K562 (cell line): ENCODE results near the gene AP3S2. TPM values are rescaled to one million over a fixed set of nuclear protein-coding genes. Genes with fewer than 3 reads are reported as not detected.

ENCODE experiments used
- ATAC-seq: fragments of 200-7000 bp; cut with Tn5 transposase; 3 replicates; pipeline ENCODE4 v1.9.1; 2020; ENCODE audit warnings: moderate library complexity
- BruUV-seq: library from RNA; stranded (reverse); fragments of 400-500 nt; replicated peaks from 2 replicates; lab custom pipeline; 2021; lab: Mats Ljungman, UMichigan
- CTCF ChIA-PET: fragments of 300-600 bp; formaldehyde crosslinking; extraction: SDS; loops from one replicate; lab custom pipeline; 2021; ENCODE audit warnings: low intra/inter-chr PET ratio; lab: Yijun Ruan, JAX
- POLR2A ChIA-PET: fragments of 300-600, 350-650 bp; sonication (Branson Sonifier 250); formaldehyde crosslinking; extraction: SDS; loops from one replicate; lab custom pipeline; 2021; ENCODE audit warnings: antibody characterized with exemption, inconsistent platforms; lab: Yijun Ruan, JAX
- DNase-seq, 4 experiments: peaks; one replicate each; pipeline versions ENCODE4 v3.0.0 to v3.0.0-alpha.2; 2011 to 2018; ENCODE audit warnings: low spot score in 3 of 4, mixed read lengths in 3 of 4; ENCODE audit errors: extremely low read depth in 1 of 4
- FAIRE-seq: peaks from 2 replicates; lab custom pipeline; 2011; peaks lifted over from hg19 to GRCh38; lab: Jason Lieb, UNC
- H2AFZ ChIP-seq: 2 replicates; pipeline ENCODE4 v1.6.0; 2011; ENCODE audit warnings: low read depth, low read length, control low read depth, inconsistent platforms
- H3K27ac ChIP-seq: fragments of 200-600 bp; 3 replicates; pipeline ENCODE4 v1.8.0; 2011; ENCODE audit warnings: low read depth, mild to moderate bottlenecking, control low read depth, inconsistent platforms, low read length, moderate library complexity, mixed read lengths; ENCODE audit errors: extremely low read depth
- H3K27me3 ChIP-seq, 2 experiments: fragments of 300-600 bp in 1 of 2; 2 replicates in 1 of 2; 3 replicates in 1 of 2; pipeline versions ENCODE4 v1.6.0 to v1.8.0; 2011; ENCODE audit warnings: inconsistent platforms in 2 of 2, low read length in 2 of 2, mild to moderate bottlenecking in 1 of 2, mixed read lengths in 1 of 2, moderate library complexity in 1 of 2; ENCODE audit not compliant: control insufficient read depth in 2 of 2, insufficient read depth in 2 of 2
- H3K36me3 ChIP-seq: fragments of 300-600 bp; 3 replicates; pipeline ENCODE4 v1.8.0; 2011; ENCODE audit warnings: mild to moderate bottlenecking, low read length, inconsistent platforms; ENCODE audit not compliant: control insufficient read depth, insufficient read depth
- H3K4me1 ChIP-seq, 2 experiments: fragments of 200-600 bp in 1 of 2; replicated peaks in 1 of 2; 2 replicates in 1 of 2; 3 replicates in 1 of 2; pipeline versions ENCODE4 v1.5.1 to v1.8.0; 2011; ENCODE audit warnings: inconsistent platforms in 2 of 2, low read length in 2 of 2, mild to moderate bottlenecking in 1 of 2, mixed read lengths in 1 of 2, moderate library complexity in 1 of 2; ENCODE audit not compliant: control insufficient read depth in 2 of 2, insufficient read depth in 2 of 2
- H3K4me2 ChIP-seq: 2 replicates; pipeline ENCODE4 v1.6.1; 2011; ENCODE audit warnings: low read length, control low read depth, inconsistent platforms, mixed read lengths; ENCODE audit not compliant: insufficient read depth
- H3K4me3 ChIP-seq: fragments of 200-600 bp; sonication (generic), shearing (Covaris generic); 2 replicates; pipeline ENCODE4 v1.5.1; 2016; ENCODE audit warnings: control low read depth, inconsistent platforms
- H3K79me2 ChIP-seq: fragments of 200-600 bp; 3 replicates; pipeline ENCODE4 v1.8.0; 2011; ENCODE audit warnings: low read length, inconsistent platforms; ENCODE audit not compliant: control insufficient read depth, insufficient read depth
- H3K9ac ChIP-seq, 2 experiments: 2 replicates each; pipeline versions ENCODE4 v1.6.0 to v1.6.1; 2011; ENCODE audit warnings: low read depth in 2 of 2, low read length in 2 of 2, control low read depth in 1 of 2, inconsistent platforms in 1 of 2, mild to moderate bottlenecking in 1 of 2, mixed read lengths in 1 of 2; ENCODE audit not compliant: insufficient read depth in 1 of 2
- H3K9me1 ChIP-seq: one replicate; pipeline ENCODE4 v1.6.0; 2011; ENCODE audit warnings: inconsistent platforms, mild to moderate bottlenecking, low read length, moderate library complexity; ENCODE audit not compliant: control insufficient read depth, insufficient read depth
- H3K9me3 ChIP-seq: replicated peaks from 2 replicates; pipeline ENCODE4 v1.5.1; 2011; ENCODE audit warnings: low read depth, low read length, inconsistent platforms; ENCODE audit not compliant: control insufficient read depth, insufficient read depth
- H4K20me1 ChIP-seq: replicated peaks from 2 replicates; pipeline ENCODE4 v1.6.1; 2011; ENCODE audit warnings: low read length, inconsistent platforms, mixed read lengths; ENCODE audit not compliant: control insufficient read depth, insufficient read depth
- FOXJ2 ChIP-seq: fragments of 200-800 bp; sonication (Bioruptor generic); IDR thresholded peaks from 2 replicates; pipeline ENCODE4 v1.6.1; 2016; ENCODE audit warnings: missing genetic modification characterization, missing compliant biosample characterization
- HDAC1 ChIP-seq, 2 experiments: fragments of 450-650 bp; IDR thresholded peaks; 2 replicates each; pipeline ENCODE4 v1.6.1; 2016 to 2017; ENCODE audit warnings: inconsistent platforms in 1 of 2, mild to moderate bottlenecking in 1 of 2, moderate library complexity in 1 of 2
- KDM4B ChIP-seq, 2 experiments: fragments of 450-650 bp in 1 of 2; sonication (generic) in 1 of 2; IDR thresholded peaks; 2 replicates each; pipeline ENCODE4 v1.6.1; 2016 to 2017; ENCODE audit warnings: borderline replicate concordance in 2 of 2, antibody characterized with exemption in 1 of 2, low read depth in 1 of 2, mild to moderate bottlenecking in 1 of 2
- MEIS2 ChIP-seq: fragments of 450-650 bp; IDR thresholded peaks from 2 replicates; pipeline ENCODE4 v1.6.1; 2014; ENCODE audit warnings: mild to moderate bottlenecking; ENCODE audit not compliant: partially characterized antibody
- NCOA1 ChIP-seq: fragments of 450-650 bp; IDR thresholded peaks from 2 replicates; pipeline ENCODE4 v1.6.1; 2016; ENCODE audit warnings: low read depth
- RAD21 ChIP-seq, 2 experiments: fragments of 250-450 bp in 1 of 2; fragments of 450-650 bp in 1 of 2; sonication (Bioruptor Pico) in 1 of 2; formaldehyde crosslinking in 1 of 2; IDR thresholded peaks in 1 of 2; conservative IDR thresholded peaks in 1 of 2; 2 replicates each; pipeline versions ENCODE4 v1.4.0 to v1.8.0; 2020 to 2022; ENCODE audit warnings: mild to moderate bottlenecking in 2 of 2, moderate library complexity in 1 of 2
- THRAP3 ChIP-seq: fragments of 450-650 bp; IDR thresholded peaks from 2 replicates; pipeline ENCODE4 v1.6.1; 2016; ENCODE audit warnings: mild to moderate bottlenecking, inconsistent platforms, borderline replicate concordance
- TRIM24 ChIP-seq, 2 experiments: fragments of 450-650 bp; IDR thresholded peaks; 2 replicates each; pipeline ENCODE4 v1.6.1; 2016
- ZEB2 ChIP-seq: fragments of 450-650 bp; IDR thresholded peaks from 2 replicates; pipeline ENCODE4 v1.6.1; 2016
- ZNF324 ChIP-seq: fragments of 250-450 bp; sonication (Bioruptor Pico); IDR thresholded peaks from 2 replicates; pipeline ENCODE4 v1.4.0; 2020; ENCODE audit warnings: mild to moderate bottlenecking
- in situ Hi-C: fragments of 300-500 bp; cut with MboI; formaldehyde crosslinking; loops from 4 replicates; pipeline ENCODE4 v1.15.0; 2018; ENCODE audit warnings: inconsistent platforms, mixed read lengths
- intact Hi-C: fragments of 100-400 bp; cut with micrococcal nuclease; formaldehyde crosslinking; loops from 2 replicates; pipeline ENCODE4 v1.14.2; 2022
- polyA plus RNA-seq, 8 experiments: library from polyadenylated mRNA; depleted of rRNA in 4 of 8; stranded (reverse) in 5 of 8; unstranded in 3 of 8; fragments of >200 nt; fragmentation: Nextera tagmentation in 2 of 8; fragmentation: Illumina TruSeq in 1 of 8; extraction: Ambion mirVana in 2 of 8; extraction: Trizol in 1 of 8; gene quantifications; 2 replicates each; pipeline versions ENCODE4 v1.2.1 to v1.2.3, GENCODE V29; 2011 to 2014; ENCODE audit warnings: inconsistent platforms in 1 of 8, missing spikeins in 1 of 8
- total RNA-seq, 7 experiments: library from RNA; depleted of rRNA in 6 of 7; stranded (reverse); fragments of >200 nt in 6 of 7; fragmentation: Illumina TruSeq in 2 of 7; extraction: Trizol in 2 of 7; gene quantifications; 2 replicates each; pipeline versions ENCODE4 v1.2.1 to v1.2.3, GENCODE V29; 2011 to 2021; ENCODE audit warnings: low replicate concordance in 1 of 7
- TF ChIP-seq, protein P1 (sequence below): sonication (generic); formaldehyde crosslinking; IDR thresholded peaks from 2 replicates; pipeline ENCODE4 v1.8.1; 2022; ENCODE audit warnings: missing genetic modification reagents

AP3S2 gene
- total and polyA plus RNA-seq, 9 of the 15 experiments (the other 6 are each of a cell fraction or from before 2014, with no cell fraction given): 16.4 to 54.1 (median 37.4) TPM

- Histone ChIP-seq H3K27ac (no peak overlapping the region), H3K9me1 (no peaks in the 10 kb centered on the region), H2AFZ (no peak overlapping the region), H3K79me2 (no peaks in the 10 kb centered on the region), H3K27me3 (no peaks in the 10 kb centered on the region), H3K4me2 (no peak overlapping the region), H3K4me1 (peaks cover 31 to 37% of the 10 kb centered on the region in 2 experiments), H3K9me3 (no peaks in the 10 kb centered on the region; the same call in 1 of the 2 replicates), H4K20me1 (no peaks in the 10 kb centered on the region), H3K4me3 (no peak overlapping the region), H3K9ac (no peak overlapping the region), H3K36me3 (no peaks in the 10 kb centered on the region)
- CTCF ChIA-PET: no interaction called here
- ATAC-seq (no peak), FAIRE-seq (no peak), DNase-seq (no peak)
- POLR2A ChIA-PET: interaction anchor here (0.5 kb wide), 1 partner anchor 11 kb away, joined by 4 read pairs; no protein-coding TSS in a partner anchor
- intact Hi-C loops: no loop called here
- TF ChIP-seq ZNF324 (no peak), MEIS2 (no peak), THRAP3 (no peak), TRIM24 (IDR thresholded peaks at IDR 0.05) (no peak), ZEB2 (no peak), NCOA1 (no peak), KDM4B (IDR thresholded peaks at IDR 0.05; ENCODE audit: borderline replicate concordance in 2 of 2, low read depth in 1 of 2) (no peak), HDAC1 (IDR thresholded peaks at IDR 0.05) (no peak), RAD21 (CRISPR knock-in tag; conservative IDR thresholded peaks at IDR 0.05 in 1 of 2, IDR thresholded peaks at IDR 0.05 in 1 of 2) (no peak), FOXJ2 (tag) (no peak)
- TF ChIP-seq, protein P1, sequence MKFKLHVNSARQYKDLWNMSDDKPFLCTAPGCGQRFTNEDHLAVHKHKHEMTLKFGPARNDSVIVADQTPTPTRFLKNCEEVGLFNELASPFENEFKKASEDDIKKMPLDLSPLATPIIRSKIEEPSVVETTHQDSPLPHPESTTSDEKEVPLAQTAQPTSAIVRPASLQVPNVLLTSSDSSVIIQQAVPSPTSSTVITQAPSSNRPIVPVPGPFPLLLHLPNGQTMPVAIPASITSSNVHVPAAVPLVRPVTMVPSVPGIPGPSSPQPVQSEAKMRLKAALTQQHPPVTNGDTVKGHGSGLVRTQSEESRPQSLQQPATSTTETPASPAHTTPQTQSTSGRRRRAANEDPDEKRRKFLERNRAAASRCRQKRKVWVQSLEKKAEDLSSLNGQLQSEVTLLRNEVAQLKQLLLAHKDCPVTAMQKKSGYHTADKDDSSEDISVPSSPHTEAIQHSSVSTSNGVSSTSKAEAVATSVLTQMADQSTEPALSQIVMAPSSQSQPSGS (CRISPR knock-in tag): no peak
- BruUV-seq: no TSS peak
- in situ Hi-C loops: loop anchor here (10.0 kb wide), 1 partner anchor 449 kb away; the partner anchor contains the start of genes CIB1 and GDPGP1
Observed at GRCh38 chr15:89785774-89786140, 108.0 kb downstream of the AP3S2 start.
